Breast epithelium (tissue), 4 donors: ENCODE results near the gene LRG1. TPM values are rescaled to one million over a fixed set of nuclear protein-coding genes. Genes with fewer than 3 reads are reported as not detected.
A peak's percentile ranks its signal among the peaks of the same experiment; 100 is the strongest.

Experiments used
- DNase-seq, 2 donors: peaks; one replicate each; pipeline ENCODE4 v3.0.0-alpha.2; 2019; ENCODE audit warnings: low spot score in 2 of 2
- H3K27ac ChIP-seq, 2 donors: fragments of 200-600 bp; sonication (generic) in 1 of 2; one replicate each; pipeline ENCODE4 v1.5.1; 2016 to 2019; ENCODE audit warnings: mild to moderate bottlenecking in 1 of 2
- H3K27me3 ChIP-seq, 2 donors: fragments of 200-600 bp; sonication (generic) in 1 of 2; one replicate each; pipeline versions ENCODE4 v1.5.1 to v1.6.0; 2017 to 2019; ENCODE audit warnings: control low read depth in 1 of 2, mild to moderate bottlenecking in 1 of 2
- H3K36me3 ChIP-seq: fragments of 200-600 bp; one replicate; pipeline ENCODE4 v1.5.1; 2019
- H3K4me1 ChIP-seq, 2 donors: fragments of 200-600 bp; sonication (generic); one replicate each; pipeline ENCODE4 v1.5.1; 2016 to 2019; ENCODE audit warnings: control low read depth in 1 of 2
- H3K4me3 ChIP-seq, 3 donors: fragments of 200-600 bp; sonication (generic); 1 replicate in 2 of 3; 2 replicates in 1 of 3; pipeline ENCODE4 v1.5.1; 2016 to 2019; ENCODE audit warnings: mild to moderate bottlenecking in 3 of 3, moderate library complexity in 2 of 3
- H3K9me3 ChIP-seq, 2 donors: fragments of 200-600 bp; sonication (generic) in 1 of 2; one replicate each; pipeline ENCODE4 v1.5.1; 2016 to 2019; ENCODE audit warnings: control low read depth in 1 of 2
- CTCF ChIP-seq, 3 donors: fragments of 450-650 bp; IDR thresholded peaks; one replicate each; pipeline ENCODE4 v1.5.1; 2016 to 2017; ENCODE audit warnings: antibody characterized with exemption in 3 of 3, mild to moderate bottlenecking in 3 of 3, moderate library complexity in 3 of 3
- POLR2A ChIP-seq: fragments of 450-650 bp; IDR thresholded peaks from one replicate; pipeline ENCODE4 v1.6.1; 2016; ENCODE audit warnings: antibody characterized with exemption, mild to moderate bottlenecking, moderate library complexity
- POLR2AphosphoS5 ChIP-seq, 3 donors: sonication (generic); formaldehyde crosslinking; IDR thresholded peaks; one replicate each; pipeline ENCODE4 v1.6.1; 2017; ENCODE audit warnings: antibody characterized with exemption in 3 of 3
- intact Hi-C: fragments of 100-400 bp; cut with DNase I; formaldehyde crosslinking; loops from one replicate; pipeline ENCODE4 v1.15.1; 2023; ENCODE audit warnings: low total_unique reads
- total RNA-seq, 3 donors: library from RNA; depleted of rRNA; stranded (reverse); fragments of >200 nt; gene quantifications; one replicate each; pipeline ENCODE4 v1.1.0, GENCODE V29; 2016

Gene LRG1
- total RNA-seq, 3 donors from 2014 or later: 0.64 to 14.7 (median 5.7) TPM

GRCh38 chr19:4521170-4521887, 18.5 kb downstream of the LRG1 start:
- H3K27me3 ChIP-seq: no peaks in the 10 kb centered on the region
- intact Hi-C loops: no loop called here

GRCh38 chr19:4519521-4520277, 20.1 kb downstream of the LRG1 start:
- H3K9me3 ChIP-seq: no peaks in the 10 kb centered on the region
- no peaks in the 10 kb centered on the region for H3K36me3 ChIP-seq
- DNase-seq: peak in 1 of 2 donors; percentile 33
- intact Hi-C loops: no loop called here
- H3K4me1 ChIP-seq: peaks cover 7 to 10% of the 10 kb centered on the region in 2 donors
- H3K27me3 ChIP-seq: no peaks in the 10 kb centered on the region
- no peak for TF ChIP-seq POLR2A
- TF ChIP-seq CTCF (IDR thresholded peaks at IDR 0.05): no peak
- TF ChIP-seq POLR2AphosphoS5 (IDR thresholded peaks at IDR 0.05): no peak
- H3K27ac ChIP-seq: peak overlapping the region; percentile 72 to 88
- H3K4me3 ChIP-seq: no peak overlapping the region

More at GRCh38 chr19:4521170-4521887, 18.5 kb downstream of the LRG1 start:
- no peak for DNase-seq
- TF ChIP-seq CTCF (IDR thresholded peaks at IDR 0.05): no peak
- no peak for TF ChIP-seq POLR2A
- TF ChIP-seq POLR2AphosphoS5 (IDR thresholded peaks at IDR 0.05): no peak
- Histone ChIP-seq H3K27ac (no peak overlapping the region), H3K36me3 (no peaks in the 10 kb centered on the region), H3K4me1 (peaks cover 7 to 10% of the 10 kb centered on the region in 2 donors), H3K4me3 (no peak overlapping the region), H3K9me3 (no peaks in the 10 kb centered on the region)

- Histone ChIP-seq H3K27me3 (no peaks in the 10 kb centered on the region), H3K27ac (peak overlapping the region; percentile 72 to 88), H3K4me3 (peak overlapping the region in 1 of 3 donors; percentile 61), H3K36me3 (no peaks in the 10 kb centered on the region), H3K9me3 (no peaks in the 10 kb centered on the region), H3K4me1 (peaks cover 7 to 10% of the 10 kb centered on the region in 2 donors)
- TF ChIP-seq CTCF (IDR thresholded peaks at IDR 0.05): no peak
- TF ChIP-seq POLR2AphosphoS5 (IDR thresholded peaks at IDR 0.05): no peak
- TF ChIP-seq POLR2A: no peak
- DNase-seq: no peak
- intact Hi-C loops: no loop called here
Observed at GRCh38 chr19:4519172-4519496, 20.7 kb downstream of the LRG1 start.

GRCh38 chr19:4518345-4519171, 21.3 kb downstream of the LRG1 start, which contains the start of gene PLIN4:
Gene PLIN4 (minus strand): TSS chr19:4518486. CDS start chr19:4518272, 214 bp downstream.
- H3K36me3 ChIP-seq: no peaks in the 10 kb centered on the region
- no peaks in the 10 kb centered on the region for H3K27me3 ChIP-seq
- peak within 1 kb of the TSS; percentile 72 to 88 for H3K27ac ChIP-seq
- H3K9me3 ChIP-seq: no peaks in the 10 kb centered on the region
- peak; percentile 62 to 74 for DNase-seq
- intact Hi-C loops: no loop called here
- H3K4me3 ChIP-seq: peak within 1 kb of the TSS; percentile 26 to 61 (median 28)
- H3K4me1 ChIP-seq: peaks cover 7 to 10% of the 10 kb centered on the region in 2 donors
- TF ChIP-seq CTCF (IDR thresholded peaks at IDR 0.05) (no peak), POLR2A (no peak), POLR2AphosphoS5 (IDR thresholded peaks at IDR 0.05) (peak in 1 of 3 donors; percentile 22)
